GM21367 (cell line): ENCODE measurements around the gene CPPED1.
"Not testable (repeated sequence)": the region's sequence is repeated elsewhere in the genome, so short reads cannot be mapped to it uniquely, and the experiment has no call there.

ENCODE experiments used
- ATAC-seq: cut with Tn5 transposase; IDR thresholded peaks from one replicate; pipeline ENCODE4 v1.9.1; 2021; ENCODE audit not compliant: unreplicated experiment

Gene CPPED1

DNA sequence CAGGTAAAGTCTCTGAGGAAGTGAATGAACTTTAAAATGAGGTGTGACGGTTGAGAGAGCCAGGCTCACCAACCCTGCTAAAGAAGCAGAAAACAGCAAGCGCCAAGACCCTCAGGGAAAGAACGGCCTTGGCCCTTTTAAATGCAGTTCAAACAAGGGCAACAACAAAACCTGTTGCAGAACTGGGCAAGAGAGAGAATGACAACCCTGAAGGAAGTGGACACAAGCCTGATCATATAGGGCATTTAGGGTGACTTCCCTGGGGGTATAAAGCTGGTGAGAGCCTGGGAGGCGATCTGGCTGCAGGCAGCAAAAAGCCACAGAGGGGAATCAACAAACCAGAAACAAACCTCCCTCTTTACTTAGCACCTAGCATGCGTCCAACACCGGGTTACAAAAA, 1.0 kb downstream of the CPPED1 start:
- ATAC-seq, result no peak

GRCh38 chr16:12802048-12802447, 1.6 kb downstream of the CPPED1 start:
- ATAC-seq, result no peak

GRCh38 chr16:12801511-12802042, 2.1 kb downstream of the CPPED1 start:
- ATAC-seq, result no peak

DNA sequence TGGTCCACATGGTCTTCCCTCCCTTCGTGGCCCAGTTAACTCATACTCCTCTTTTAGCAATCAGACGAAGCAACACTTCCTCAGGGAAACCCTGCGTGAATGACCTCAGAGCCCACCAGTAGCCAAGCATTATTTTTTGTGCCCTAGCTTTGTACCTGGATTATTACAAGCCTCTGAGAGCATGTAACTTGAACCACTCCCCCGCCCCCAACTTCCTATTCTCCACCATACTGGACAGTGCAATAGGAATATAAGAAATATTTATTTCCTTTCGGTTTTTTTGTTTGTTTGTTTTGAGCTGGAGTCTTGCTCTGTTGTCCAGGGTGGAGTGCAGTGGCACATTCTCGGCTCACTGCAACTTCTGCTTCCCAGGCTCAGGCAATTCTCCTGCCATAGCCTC, 2.9 kb downstream of the CPPED1 start:
- no peak for ATAC-seq

DNA sequence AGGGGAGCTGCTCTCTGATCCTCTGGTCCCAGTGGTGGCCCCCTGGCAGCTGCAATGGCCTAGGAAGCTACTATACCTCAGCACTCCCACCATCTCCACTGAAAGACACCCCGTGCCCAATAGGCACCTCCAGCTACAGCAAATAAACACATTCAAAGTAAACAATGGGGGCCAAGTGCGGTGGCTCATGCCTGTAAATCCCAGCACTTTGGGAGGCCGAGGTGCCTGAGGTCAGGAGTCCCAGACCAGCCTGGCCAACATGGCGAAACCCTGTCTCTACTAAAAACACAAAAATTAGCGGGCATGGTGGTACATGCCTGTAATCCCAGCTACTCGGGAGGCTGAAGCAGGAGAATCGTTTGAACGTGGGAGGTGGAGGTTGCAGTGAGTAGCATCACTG, 3.7 kb downstream of the CPPED1 start:
- not testable (repeated sequence) for ATAC-seq

DNA sequence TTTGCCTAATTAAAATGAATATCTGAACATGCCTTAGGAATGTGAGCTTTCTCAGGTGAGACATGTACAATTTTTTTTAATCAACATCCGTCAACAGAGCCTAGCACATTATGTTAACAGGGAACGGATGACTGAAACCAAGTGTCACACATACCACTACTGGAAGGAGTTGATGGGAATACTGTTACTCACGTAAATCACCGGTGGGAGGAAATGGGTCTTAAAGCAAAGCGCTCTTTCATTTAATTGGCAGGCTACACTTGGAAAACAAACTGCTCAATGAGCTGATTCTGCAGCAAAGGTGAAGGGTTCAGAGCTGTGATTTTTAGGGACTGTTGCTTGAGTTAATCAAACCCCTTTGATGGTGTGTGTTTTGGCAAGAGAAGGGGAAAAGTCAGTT, 4.8 kb downstream of the CPPED1 start:
- no peak for ATAC-seq

- no peak for ATAC-seq
Observed at GRCh38 chr16:12798171-12798570, 5.5 kb downstream of the CPPED1 start.

GRCh38 chr16:12796498-12796897, 7.2 kb downstream of the CPPED1 start:
- ATAC-seq, result no peak

GRCh38 chr16:12794486-12795387, 8.9 kb downstream of the CPPED1 start:
- ATAC-seq, result no peak

DNA sequence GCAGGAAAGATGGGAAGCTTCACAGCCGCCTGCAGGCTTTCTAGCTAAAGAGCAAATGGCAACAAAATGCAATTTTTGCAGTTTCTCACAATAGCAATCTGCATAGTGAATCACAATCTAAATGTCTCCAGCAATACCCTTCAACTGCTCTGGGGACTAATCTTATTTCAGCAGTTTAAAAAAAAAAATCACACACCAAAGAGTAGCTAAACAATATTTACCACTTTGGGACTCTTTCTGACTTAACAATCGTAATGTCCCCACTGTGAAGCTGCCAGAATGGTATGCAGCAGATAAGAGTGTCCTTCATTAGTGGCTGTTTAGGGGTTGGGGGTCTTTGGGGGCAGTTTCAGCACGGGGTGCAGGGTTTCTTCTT, 9.8 kb downstream of the CPPED1 start:
- ATAC-seq, result no peak

- ATAC-seq, result no peak
Observed at GRCh38 chr16:12793120-12793864, 10.4 kb downstream of the CPPED1 start.

GRCh38 chr16:12792528-12792927, 11.2 kb downstream of the CPPED1 start:
- not testable (repeated sequence) for ATAC-seq

DNA sequence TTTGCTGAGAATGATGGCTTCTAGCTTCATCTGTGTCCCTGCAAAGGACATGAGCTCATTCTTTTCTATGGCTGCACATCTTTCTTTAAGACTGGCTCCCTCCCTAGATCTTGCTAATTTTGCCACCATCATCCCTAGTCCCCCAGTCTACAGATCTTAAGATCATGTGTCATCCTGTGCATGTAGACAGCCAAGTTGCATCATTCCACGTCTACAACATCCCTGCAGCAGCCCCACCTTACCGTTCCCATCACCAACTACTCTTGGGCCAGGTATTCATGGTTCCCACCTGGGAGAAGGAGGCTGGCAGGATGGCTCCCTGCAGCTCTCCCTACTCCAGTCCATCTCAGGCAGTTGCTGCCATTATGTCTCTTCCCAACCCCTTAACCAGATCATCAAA, 12.3 kb downstream of the CPPED1 start:
- ATAC-seq, result no peak

- ATAC-seq, result no peak
Observed at GRCh38 chr16:12788758-12789157, 14.9 kb downstream of the CPPED1 start.

- no peak for ATAC-seq
Observed at GRCh38 chr16:12786081-12786480, 17.6 kb downstream of the CPPED1 start.

DNA sequence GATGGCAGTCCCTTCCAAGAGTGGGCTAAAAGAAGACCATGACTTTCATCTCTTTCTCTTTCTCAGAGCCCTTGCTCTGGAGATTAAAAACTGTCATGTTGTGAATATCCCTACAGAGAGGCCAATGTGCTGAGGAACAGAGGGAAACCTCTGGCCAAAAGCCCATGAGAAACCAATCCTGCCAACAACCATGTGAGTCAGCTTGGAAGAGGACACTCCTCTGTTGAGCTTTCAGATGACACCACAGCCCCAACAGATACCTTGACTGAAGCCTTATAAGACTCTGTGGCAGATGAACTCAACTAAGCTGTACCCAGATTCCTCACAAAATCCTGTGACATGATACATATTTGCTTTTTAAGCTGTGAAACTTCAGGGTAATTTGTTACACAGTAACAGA, 19.6 kb downstream of the CPPED1 start:
- ATAC-seq, result no peak

- ATAC-seq, result no peak
Observed at GRCh38 chr16:12781777-12782176, 21.9 kb downstream of the CPPED1 start.

GRCh38 chr16:12780467-12780866, 23.2 kb downstream of the CPPED1 start:
- no peak for ATAC-seq

GRCh38 chr16:12778726-12779125, 25.0 kb downstream of the CPPED1 start:
- ATAC-seq, result no peak

DNA sequence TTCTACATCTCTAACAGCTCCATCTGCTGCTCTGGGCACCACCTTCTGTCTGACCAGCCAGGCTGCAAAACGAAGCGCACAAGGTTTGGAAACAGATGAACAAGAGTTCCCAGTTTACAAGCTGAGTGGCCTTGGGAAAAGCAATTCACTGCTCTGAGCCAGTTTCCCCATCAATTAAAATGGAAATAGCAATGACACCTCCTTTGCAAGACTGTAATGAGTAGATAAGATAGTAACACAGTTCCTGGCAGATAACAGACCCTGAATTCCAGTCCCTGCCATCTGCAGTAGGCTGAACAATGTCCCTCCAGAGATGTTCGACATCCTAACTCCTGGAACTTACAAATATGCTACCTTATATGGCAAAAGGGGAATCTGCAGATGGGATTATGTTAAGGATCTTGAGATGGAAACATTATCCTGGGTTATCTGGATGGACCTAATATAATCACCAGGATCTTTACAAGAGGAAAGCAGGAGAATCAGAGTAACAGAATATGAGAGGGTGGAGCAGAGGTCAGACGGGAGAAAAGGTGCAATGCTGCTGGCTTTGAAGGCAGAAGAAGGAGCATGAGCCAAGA, 27.9 kb downstream of the CPPED1 start:
- no peak for ATAC-seq

GRCh38 chr16:12773221-12773620, 30.5 kb downstream of the CPPED1 start:
- ATAC-seq, result no peak

- ATAC-seq, result no peak
Observed at GRCh38 chr16:12771341-12771798, 32.3 kb downstream of the CPPED1 start.
